ENCODE results near the gene WWTR1. TPM values are rescaled to one million over a fixed set of nuclear protein-coding genes. Genes with fewer than 3 reads are reported as not detected.

Gene WWTR1
- total and polyA plus RNA-seq, 2 experiments from 2014 or later: 54.8 to 69.1 TPM

DNA sequence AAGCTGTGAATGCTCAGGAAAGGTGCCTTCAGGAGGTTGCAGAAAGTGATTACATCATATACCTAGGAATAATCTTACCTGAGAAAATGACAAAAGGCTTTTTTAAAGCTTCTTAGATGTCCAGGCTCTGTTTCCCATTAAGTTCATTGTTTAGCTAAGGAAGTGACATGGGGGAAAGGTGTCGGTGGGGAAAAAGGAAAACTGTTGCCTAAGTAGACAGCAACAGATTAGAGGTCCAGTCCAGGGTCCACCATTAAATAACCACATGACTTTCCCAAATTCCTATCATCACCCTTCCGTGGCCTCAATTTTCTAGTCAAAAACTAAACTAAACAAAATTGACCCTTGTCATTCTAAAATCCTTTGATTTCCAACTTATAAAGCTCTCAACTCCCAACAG lies 4.3 kb downstream of the WWTR1 start:
- no peak for DNase-seq (ENCODE audit: low read depth in 1 of 2, low spot score in 1 of 2)
- TF ChIP-seq, protein P1, sequence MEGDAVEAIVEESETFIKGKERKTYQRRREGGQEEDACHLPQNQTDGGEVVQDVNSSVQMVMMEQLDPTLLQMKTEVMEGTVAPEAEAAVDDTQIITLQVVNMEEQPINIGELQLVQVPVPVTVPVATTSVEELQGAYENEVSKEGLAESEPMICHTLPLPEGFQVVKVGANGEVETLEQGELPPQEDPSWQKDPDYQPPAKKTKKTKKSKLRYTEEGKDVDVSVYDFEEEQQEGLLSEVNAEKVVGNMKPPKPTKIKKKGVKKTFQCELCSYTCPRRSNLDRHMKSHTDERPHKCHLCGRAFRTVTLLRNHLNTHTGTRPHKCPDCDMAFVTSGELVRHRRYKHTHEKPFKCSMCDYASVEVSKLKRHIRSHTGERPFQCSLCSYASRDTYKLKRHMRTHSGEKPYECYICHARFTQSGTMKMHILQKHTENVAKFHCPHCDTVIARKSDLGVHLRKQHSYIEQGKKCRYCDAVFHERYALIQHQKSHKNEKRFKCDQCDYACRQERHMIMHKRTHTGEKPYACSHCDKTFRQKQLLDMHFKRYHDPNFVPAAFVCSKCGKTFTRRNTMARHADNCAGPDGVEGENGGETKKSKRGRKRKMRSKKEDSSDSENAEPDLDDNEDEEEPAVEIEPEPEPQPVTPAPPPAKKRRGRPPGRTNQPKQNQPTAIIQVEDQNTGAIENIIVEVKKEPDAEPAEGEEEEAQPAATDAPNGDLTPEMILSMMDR (IDR thresholded peaks at IDR 0.05; ENCODE audit: low read depth, low read length): no peak
- H3K4me3 ChIP-seq: no peak overlapping the region
- peaks cover 15% of the 10 kb centered on the region for H3K36me3 ChIP-seq
- H3K9me3 ChIP-seq (ENCODE audit: low read depth): no peaks in the 10 kb centered on the region
- no peaks in the 10 kb centered on the region for H3K27me3 ChIP-seq
- H3K4me1 ChIP-seq (ENCODE audit: low read depth): peaks cover 20% of the 10 kb centered on the region
- H3K27ac ChIP-seq: no peak overlapping the region

DNA sequence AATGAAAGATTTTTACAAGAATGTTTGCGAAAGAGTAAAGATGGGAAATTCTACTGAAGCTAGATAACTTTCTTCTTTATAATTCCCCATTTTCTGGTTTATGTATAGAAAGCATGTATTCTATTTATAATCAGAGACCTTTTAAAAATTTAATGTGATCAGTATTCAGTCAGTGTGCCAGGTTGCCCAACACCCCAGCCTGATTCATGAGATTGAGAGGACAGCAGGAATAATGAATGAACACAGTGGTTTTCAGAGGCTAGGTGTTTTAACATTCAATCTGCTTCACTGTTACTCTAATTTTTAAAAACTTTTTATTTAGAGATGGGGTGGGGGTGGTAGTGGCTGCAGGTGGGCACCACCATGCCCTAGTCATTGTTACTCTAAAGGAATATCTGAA lies 4.7 kb downstream of the WWTR1 start:
- H3K4me3 ChIP-seq: no peak overlapping the region
- peaks cover 15% of the 10 kb centered on the region for H3K36me3 ChIP-seq
- H3K27ac ChIP-seq: no peak overlapping the region
- H3K27me3 ChIP-seq: no peaks in the 10 kb centered on the region
- TF ChIP-seq, protein P1 (IDR thresholded peaks at IDR 0.05; ENCODE audit: low read depth, low read length): no peak
- DNase-seq (ENCODE audit: low read depth in 1 of 2, low spot score in 1 of 2): no peak
- peaks cover 20% of the 10 kb centered on the region for H3K4me1 ChIP-seq (ENCODE audit: low read depth)
- no peaks in the 10 kb centered on the region for H3K9me3 ChIP-seq (ENCODE audit: low read depth)

DNA sequence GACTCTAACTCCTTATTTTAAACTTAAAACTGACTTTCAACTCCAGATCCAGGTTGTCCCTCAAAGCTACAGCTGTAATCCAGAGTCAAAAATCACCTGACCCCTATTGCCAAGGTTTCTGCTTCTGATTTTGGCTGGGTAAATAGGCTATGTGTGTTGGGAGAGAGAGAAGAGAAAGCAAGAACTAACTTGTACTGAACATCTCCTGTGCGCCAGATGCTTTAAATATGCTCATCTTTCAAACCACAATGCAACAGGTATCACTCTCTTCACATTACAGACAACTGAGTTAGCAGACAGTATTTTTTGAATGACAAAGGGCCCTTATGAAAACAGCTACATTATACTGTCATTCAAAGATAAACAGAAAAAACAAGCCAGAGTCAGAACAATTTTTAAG lies 7.0 kb downstream of the WWTR1 start:
- no peak overlapping the region for H3K27ac ChIP-seq
- H3K4me3 ChIP-seq: no peak overlapping the region
- DNase-seq (ENCODE audit: low read depth in 1 of 2, low spot score in 1 of 2): no peak
- peaks cover 19% of the 10 kb centered on the region for H3K4me1 ChIP-seq (ENCODE audit: low read depth)
- H3K27me3 ChIP-seq: no peaks in the 10 kb centered on the region
- H3K9me3 ChIP-seq (ENCODE audit: low read depth): no peaks in the 10 kb centered on the region
- H3K36me3 ChIP-seq: peaks cover 17% of the 10 kb centered on the region
- TF ChIP-seq, protein P1 (IDR thresholded peaks at IDR 0.05; ENCODE audit: low read depth, low read length): no peak

DNA sequence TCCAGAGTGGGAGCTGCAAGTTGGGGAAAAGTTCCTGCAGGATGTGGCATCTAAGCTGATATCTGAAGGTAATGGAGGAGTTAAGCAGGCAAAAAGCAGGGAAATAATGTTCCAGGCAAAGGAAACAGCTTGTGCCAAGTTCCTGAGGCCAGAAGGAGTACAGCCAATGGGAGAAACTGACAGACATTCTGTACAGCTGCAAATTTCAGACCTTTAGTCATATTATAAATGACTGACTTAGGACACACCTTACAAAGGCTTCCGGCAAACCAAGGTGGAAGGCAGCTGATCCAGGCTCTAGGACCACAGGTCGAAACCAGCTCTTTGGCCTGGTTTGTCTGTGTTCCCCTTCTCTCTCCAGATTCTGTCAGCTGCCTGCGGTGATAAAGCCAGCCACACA lies 9.3 kb downstream of the WWTR1 start:
- Histone ChIP-seq H3K9me3 (ENCODE audit: low read depth) (no peaks in the 10 kb centered on the region), H3K36me3 (peaks cover 23% of the 10 kb centered on the region), H3K4me1 (ENCODE audit: low read depth) (peaks cover 10% of the 10 kb centered on the region), H3K27me3 (no peaks in the 10 kb centered on the region), H3K4me3 (no peak overlapping the region), H3K27ac (no peak overlapping the region)
- DNase-seq (ENCODE audit: low read depth in 1 of 2, low spot score in 1 of 2): peak in 1 of 2 donors; percentile 67
- TF ChIP-seq, protein P1 (IDR thresholded peaks at IDR 0.05; ENCODE audit: low read depth, low read length): no peak

DNA sequence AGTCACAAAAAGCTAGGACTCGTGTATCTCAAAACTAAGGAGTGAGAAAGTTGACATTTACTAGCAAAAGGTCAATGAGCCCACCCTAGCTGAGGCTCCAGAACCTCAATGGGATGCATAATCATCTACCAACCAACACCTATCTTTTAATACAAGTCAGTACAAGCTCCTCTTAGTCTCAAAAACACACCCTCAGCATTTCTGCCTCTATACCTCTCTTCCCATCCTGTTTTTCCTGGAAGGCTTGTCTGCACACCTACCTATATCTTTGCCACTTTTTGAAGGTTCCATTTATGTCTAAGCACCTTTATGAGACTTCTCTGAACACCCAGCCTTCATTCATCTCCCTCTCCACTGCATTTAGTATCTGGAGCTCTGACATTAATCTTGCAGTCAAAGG lies 10.0 kb downstream of the WWTR1 start:
- Histone ChIP-seq H3K27me3 (no peaks in the 10 kb centered on the region), H3K4me1 (ENCODE audit: low read depth) (peaks cover 6% of the 10 kb centered on the region), H3K9me3 (ENCODE audit: low read depth) (no peaks in the 10 kb centered on the region), H3K36me3 (peaks cover 23% of the 10 kb centered on the region), H3K4me3 (no peak overlapping the region), H3K27ac (no peak overlapping the region)
- DNase-seq (ENCODE audit: low read depth in 1 of 2, low spot score in 1 of 2): no peak
- TF ChIP-seq, protein P1 (IDR thresholded peaks at IDR 0.05; ENCODE audit: low read depth, low read length): no peak

DNA sequence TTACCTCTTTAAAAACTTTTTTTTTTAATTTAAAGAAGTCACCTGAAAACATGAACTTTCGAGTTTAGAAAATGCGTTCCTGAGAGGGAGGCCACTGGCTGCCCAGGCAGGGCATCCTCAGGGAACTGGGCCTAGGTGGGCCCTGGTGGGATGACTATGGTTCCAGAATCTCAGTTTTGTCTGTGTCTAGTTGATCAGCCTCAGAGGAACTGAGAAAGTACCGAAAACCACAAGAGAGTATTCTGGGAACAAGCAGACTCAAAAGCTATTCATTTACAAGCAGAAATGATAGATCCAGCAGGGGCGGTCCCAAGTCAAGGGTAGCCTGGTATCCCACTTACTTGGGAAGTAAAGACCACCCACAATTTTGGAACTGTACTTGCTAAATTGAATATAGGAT lies 10.5 kb downstream of the WWTR1 start:
- no peaks in the 10 kb centered on the region for H3K9me3 ChIP-seq (ENCODE audit: low read depth)
- no peaks in the 10 kb centered on the region for H3K27me3 ChIP-seq
- DNase-seq (ENCODE audit: low read depth in 1 of 2, low spot score in 1 of 2): no peak
- no peak overlapping the region for H3K4me3 ChIP-seq
- H3K4me1 ChIP-seq (ENCODE audit: low read depth): peaks cover 6% of the 10 kb centered on the region
- H3K27ac ChIP-seq: no peak overlapping the region
- H3K36me3 ChIP-seq: peaks cover 21% of the 10 kb centered on the region
- TF ChIP-seq, protein P1 (IDR thresholded peaks at IDR 0.05; ENCODE audit: low read depth, low read length): no peak

Data from cardiac muscle cell (in vitro differentiated cells and primary cell).